HG02943 (cell line): ENCODE results near the gene SEPTIN10.
"Not testable (repeated sequence)": the region's sequence is repeated elsewhere in the genome, so short reads cannot be mapped to it uniquely, and the experiment has no call there.

ENCODE experiments used
- ATAC-seq: cut with Tn5 transposase; IDR thresholded peaks from one replicate; pipeline ENCODE4 v1.9.1; 2021; ENCODE audit warnings: mild to moderate bottlenecking, low read depth, moderate library complexity; ENCODE audit not compliant: unreplicated experiment

SEPTIN10 gene

DNA sequence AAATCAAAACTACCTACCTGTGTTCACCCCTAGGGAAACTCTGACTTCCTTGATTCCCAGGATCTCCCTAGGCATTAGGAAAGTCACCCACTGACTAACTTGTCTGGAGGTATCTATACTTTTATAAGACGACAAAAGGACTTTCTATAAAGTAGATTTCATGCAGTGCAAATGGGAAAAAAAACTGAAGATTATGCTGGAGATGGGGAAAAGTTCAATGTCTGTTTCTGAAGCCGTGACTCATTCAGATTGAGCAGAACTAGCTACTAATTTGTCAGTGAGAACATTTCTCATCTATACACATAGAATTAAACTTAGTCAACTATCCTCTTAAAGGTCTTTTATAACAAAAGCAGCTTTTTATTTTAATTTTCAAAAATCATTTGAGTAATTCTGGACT, 6.0 kb downstream of the SEPTIN10 start:
- no peak for ATAC-seq

DNA sequence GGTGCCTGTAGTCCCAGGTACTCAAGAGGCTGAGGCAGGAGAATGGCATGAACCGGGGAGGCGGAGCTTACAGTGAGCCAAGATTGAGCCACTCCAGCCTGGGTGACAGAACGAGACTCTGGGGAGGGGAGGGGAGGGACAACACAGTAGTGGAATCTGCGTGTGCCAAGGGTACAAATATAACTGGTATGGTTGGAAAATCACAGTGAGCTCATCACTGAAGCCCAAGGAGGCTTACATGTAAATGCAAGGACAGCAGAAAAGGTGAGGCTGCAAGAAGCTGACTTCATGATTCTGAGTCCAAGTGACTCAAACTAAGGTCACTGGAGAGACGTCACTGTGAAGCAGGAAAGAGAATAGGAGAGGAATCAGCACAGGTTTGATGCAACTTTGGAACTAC, 9.2 kb downstream of the SEPTIN10 start:
- ATAC-seq = no peak

DNA sequence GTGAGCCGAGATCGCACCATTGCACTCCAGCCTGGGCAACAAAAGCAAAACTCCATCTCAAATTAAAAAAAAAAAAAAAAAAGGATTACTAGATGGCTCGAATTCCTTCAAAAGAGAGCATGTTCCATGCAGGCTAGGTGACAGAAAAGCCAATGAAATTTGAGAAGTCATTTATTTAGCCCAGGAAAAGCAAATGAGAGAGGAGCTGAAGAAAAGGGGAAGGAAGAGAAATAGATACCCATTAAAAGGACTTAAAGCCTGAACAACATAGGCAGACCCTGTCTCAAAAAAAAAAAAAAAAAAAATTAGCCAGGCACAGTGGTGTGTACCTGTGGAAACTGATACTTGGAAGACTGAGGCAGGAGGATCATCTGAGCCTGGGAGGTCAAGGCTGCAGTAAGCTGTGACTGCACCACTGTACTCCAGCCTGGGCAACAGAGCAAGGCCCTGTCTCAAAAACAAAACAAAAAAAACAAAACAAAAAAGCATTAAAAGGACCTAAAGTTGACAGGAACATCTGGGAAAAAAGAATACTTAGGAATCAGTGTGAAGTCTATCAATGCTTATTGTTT, 11.1 kb downstream of the SEPTIN10 start:
- ATAC-seq = no peak

DNA sequence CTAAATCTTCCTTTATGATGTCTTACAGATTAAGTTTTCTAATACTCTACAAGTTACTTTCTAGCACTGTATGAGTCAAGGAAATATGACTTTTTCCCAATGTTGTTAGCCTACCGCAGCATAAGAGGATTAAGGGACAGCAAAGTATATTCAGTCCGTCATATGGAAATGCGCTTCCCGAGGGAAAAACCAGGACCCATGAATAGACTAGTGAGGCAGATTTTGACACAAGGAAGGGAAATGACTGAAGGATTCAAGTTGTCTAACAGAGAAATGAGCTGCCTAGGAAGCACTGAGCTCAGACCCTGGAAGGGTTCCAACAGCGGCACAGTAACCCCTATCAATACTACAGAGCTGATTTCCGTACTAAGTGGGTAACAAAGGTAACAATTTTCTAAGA, 12.0 kb downstream of the SEPTIN10 start:
- ATAC-seq = no peak

DNA sequence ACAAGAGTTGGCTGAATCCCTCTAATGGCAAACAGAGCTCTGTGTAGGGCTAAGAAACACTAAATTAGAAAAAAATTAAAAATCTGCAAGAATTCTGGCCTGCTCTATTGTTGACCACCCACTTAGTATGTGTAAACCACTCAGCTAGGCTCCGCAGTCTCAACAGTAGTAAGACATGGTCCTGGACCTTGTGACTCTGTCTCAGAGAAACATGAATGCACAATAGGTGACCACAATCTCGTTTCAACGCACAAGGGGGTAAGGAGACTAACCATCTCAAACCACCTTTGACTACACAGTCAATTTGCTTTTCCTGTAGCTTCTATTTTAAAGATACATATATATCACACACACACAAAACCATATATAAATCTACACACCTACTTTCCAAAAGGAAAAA, 16.5 kb downstream of the SEPTIN10 start:
- ATAC-seq = no peak

DNA sequence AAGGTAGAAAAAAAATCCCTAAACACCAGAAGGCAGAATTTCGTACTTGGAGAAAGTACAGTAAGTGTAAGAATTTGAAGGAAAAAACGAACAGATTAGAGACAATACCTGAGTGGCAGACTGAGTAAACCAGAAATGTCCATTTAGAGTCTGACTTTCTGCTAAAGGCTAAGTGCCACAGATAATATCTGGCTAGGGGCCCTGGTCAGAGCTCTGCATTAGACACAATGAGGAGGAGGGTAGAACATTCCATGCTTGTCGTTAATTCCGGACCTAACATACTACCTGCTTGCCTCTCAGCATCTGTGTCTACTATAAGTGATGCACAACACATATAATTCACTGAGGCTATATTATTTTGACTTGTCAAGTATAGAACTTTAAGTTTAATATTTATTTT, 18.1 kb downstream of the SEPTIN10 start:
- no peak for ATAC-seq

DNA sequence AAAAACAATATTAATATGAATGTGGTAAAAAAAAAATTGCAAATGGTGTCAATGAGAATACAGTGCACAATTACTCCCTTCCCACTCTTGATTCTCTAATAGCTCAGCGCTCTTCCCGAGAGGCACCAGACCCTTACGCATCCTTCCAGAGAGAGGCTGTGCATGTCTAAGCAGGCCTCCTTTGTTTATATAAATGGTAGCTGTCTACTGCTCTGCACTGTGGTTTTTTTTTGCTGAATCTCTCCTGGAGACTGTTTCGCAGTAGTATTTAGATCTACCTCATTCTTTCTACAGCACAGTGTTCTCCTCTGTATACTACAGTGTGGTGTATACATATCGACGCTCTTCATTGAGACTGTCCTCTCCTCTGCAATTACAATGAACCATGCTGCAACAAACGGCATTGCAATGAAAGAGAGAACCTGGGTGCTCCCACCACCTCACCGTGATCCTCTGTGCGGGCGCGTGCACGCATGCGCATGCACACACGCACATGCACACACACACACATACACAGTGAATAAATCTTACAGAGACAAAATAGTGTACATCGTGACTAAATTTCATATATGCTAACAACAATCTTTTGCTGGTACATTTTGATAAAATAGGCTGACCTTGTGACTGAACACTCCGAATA, 19.4 kb downstream of the SEPTIN10 start:
- no peak for ATAC-seq

DNA sequence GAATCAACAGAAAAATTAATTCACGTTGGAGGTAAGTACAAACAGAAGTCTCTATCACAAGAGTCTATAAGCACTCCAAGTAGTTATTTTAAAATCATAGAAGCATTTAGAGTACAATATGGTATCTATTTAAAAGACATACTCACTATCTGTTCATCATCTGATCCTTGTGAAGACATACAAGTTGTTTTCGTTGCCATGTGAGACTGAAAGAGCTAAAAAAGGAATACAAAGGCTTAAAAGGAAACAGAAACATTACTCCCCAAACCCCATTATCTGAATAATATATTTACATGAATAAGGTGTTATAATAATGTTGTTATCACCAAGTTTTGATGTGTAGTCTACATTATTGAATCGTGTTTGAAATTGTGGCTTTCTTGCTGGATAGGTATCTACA, 20.9 kb downstream of the SEPTIN10 start:
- ATAC-seq = no peak

DNA sequence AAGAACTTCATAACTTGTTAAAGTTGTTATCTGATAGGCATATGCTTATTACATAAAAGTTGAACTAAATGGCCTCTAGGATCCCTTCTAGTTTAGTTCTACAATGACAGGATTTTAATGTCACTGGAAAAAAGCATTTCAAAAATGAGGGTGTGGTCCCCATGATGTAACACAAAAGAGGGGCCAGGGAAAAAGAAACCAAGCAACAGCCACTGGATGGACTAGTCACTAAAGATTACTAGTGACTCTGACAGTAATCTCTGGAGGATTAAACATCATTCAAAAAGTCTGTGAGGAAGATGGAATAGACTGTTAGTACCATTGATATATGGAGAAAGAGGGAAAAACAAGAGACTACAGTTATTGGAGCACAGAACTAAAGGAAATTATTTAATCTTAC, 22.6 kb downstream of the SEPTIN10 start:
- ATAC-seq = no peak

DNA sequence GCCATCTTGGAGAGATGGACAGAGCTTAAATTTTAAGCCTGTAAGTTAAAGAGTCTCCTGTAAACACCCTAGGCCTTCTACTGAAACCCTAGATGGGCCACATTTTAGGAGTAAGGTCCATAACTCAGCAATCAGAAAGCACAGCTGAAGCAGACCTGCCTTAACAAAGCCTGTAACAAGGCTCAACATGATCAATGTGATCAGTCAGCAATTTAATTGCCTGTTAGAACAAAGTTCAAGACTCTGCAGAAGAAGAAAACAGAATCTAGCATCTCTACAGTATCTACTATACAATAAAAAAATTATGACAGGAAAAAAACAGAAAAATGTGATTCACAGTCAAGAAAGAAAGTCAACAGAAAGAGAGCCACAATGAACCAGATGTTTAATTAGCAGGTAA, 27.1 kb downstream of the SEPTIN10 start:
- no peak for ATAC-seq

DNA sequence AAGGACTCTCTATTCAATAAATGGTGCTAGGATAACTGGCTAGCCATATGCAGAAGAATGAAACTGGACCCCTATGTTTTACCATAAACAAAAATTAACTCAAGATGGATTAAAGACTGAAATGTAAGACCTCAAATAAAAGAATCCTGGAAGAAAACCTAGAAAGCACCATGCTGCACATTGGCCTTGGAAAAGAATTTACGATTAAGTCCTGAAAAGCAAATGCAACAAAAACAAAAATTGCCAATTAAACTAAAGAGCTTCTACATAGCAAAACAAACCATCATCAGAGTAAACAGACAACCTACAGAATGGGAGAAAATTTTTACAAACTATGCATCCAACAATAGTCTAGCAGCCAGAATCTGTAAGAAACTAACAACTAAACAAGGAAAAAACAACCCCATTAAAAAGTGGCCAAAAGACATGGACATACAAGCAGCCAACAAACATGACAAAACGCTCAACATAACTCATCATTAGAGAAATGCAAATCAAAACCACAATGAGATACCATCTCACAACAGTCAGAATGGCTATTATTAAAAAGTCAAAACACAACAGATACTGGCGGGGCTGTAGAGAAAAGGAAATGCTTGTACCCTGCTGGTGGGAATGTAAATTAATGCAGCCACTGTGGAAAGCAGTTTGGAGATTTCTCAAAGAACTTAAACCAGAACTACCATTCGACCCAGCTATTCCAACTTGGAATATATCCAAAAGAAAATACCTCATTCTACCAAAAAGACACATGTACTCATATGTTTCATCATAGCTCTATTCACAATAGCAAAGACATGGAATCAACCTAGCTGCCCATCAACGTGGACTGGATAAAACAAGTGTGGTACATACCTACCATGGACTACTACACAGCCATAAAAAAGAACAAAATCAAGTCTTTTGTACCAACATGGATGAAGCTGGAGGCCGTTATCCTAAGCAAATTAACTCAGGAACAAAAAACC, 30.6 kb downstream of the SEPTIN10 start:
- no peak for ATAC-seq

DNA sequence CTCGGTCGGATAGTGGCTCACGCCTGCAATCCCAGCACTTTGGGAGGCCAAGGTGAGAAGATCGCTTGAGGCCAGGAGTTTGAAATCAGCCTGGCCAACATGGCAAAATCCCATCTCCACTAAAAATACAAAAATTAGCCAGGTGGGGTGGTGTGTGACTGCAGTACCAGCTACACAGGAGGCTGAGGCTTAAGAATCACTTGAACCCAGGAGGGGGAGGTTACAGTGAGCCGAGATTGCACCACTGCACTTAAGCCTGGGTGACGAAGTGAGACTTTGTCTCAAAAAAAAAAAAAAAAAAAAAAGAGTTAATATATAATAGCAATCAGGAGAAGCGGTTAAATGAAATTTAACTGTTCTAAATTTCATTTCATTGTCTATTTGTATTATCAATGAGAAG, 36.1 kb downstream of the SEPTIN10 start:
- not testable (repeated sequence) for ATAC-seq

DNA sequence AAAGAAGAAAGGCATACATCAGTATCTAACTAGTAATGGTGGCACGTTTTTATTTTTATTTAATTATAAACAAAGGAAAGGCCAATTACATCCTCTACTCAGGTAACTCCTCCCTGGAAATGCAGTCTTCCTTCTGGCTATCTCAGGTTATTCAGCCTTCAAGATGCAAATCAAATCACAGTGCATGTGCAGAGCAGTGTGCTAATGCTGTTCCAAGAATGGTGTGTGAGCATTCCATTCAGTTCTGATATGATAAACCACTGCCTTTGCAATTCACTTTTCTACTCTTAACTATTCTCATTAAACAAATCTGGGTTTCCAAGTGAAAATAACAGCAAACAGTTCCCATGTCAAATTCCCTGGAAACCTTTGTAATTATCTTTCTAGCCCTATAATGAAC, 38.4 kb downstream of the SEPTIN10 start:
- no peak for ATAC-seq

DNA sequence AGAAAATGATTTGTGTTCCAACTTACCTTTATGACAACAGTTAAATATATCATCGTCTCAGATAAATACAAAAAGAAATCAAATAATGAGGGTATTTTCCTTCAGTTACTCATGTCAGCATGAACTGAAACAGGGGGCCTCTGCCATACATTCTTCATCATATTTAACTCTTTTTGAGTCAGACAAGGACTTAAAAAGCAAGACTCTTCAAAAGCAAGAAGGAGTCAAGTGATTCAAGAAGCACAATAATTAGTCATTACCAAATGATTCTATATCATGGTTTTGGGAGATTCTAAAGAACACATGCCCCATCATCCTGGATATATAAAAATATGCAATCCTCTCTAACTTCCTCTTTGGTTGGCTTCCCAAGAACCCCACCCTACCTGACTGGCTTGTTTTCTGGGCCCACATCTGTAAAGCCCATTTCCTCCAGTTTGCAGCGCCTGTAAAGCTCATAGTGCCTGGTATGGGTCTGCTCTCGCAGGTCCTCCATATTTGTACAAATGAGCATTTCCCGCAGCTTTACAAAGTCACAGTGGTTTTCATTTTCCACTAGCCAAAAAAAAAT, 49.7 kb downstream of the SEPTIN10 start:
- ATAC-seq = no peak

DNA sequence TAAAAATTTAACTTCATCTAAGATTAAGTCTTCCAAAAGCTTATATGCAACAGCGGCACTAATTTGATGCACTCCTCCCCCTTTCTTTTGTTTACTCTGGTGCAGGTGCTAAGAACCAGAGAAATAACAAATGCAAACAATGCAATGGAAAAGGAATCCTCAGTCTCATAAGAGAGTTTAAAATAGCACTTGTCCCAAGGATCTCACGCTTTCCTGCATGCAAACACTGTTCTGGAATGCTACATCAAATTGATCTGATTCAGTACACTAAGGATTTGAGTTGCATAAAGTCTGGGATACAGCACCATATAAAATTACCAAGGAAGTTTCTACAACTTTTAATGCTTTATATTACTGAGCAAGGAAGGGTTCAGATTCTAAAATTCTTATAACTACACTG, 50.5 kb downstream of the SEPTIN10 start:
- no peak for ATAC-seq

DNA sequence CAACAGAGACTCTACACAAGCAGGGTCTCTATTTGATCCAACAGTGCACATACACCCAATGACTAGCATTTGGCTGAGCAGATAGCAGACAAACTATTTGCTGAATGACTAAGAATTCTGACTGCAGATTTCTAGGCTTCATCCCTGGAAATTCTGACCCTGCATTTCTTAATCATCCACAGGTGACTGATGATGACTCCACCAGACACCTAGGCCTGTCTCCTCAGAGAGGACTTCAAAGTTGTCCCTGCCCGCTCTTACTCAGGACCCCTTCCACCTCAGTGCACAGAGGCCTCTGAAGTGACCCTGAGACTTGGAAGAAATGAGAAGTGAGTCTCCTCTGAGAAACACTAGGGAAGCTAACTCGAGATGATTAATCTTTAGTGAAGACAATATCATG, 51.3 kb downstream of the SEPTIN10 start:
- no peak for ATAC-seq

DNA sequence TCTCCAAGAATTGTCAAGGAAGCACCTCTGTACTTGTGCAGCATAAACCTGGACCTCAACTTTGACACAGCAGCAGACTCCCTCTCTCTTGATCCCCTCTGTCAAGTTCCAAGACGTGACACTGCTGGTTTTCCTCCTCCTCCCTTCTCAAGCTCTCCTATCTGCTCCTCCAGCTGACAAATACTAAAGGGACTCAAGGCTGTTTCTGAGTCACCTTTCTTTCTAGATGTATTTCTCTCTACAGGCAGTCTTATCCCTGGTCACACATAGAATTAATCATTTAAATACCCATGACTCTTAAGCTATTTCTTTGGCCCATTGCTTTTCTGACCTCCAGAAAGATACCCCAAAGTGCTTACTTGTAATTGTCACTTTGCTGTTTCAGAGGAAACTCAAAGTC, 53.5 kb downstream of the SEPTIN10 start:
- no peak for ATAC-seq

DNA sequence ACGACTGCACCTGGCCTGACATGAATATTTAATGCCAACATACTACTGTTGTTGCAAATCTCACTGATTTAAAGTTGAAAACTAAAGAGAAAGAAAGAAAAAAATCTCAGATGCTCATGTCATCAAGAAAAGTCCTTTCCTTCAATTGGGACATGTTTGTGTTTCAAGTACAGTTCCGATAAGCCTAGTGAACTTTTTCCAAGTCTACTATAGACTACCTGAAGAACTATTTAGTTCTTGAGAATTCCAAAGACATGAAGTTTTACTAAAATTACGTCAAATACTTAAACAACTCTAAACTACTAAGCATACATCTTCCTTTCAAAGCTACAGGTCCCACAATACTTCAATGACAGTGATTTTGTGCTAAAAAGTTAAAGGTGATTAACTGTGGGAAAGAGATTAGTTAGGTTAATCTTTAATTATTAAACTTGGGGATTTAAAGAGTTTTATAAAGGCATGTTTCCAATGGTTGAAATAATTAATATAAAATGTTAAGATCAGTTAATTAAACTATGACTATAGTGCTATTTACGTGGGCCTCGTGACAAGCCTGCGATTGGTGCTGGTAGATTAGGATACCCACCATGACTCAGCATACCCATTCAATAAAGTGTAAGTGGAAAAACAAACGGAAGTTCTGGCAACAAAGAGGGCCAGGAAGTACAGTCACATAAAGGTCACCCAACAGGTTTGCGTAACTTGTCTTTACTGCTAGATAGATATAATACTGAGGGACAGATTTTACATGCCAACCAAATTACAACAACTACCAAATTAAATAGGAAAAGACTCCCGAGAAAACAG, 55.5 kb downstream of the SEPTIN10 start:
- no peak for ATAC-seq

DNA sequence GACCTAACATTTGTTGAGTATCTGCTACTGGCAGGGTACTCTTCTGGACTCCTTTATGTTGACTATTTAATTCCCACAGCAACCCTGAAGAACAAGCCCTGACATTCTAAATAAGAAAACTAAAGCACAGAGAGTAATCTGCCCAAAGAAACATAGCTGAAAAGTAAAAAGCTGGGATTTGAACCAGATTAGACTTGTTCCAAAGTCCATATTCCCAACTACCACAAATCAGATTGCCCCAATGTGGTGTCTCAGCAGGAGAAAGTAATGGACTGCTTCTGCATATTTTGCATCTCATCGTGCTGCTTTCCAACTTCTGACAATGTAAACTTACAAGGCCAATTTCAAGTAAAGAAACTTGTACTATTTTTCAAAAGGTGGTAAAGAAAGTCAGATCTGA, 56.5 kb downstream of the SEPTIN10 start:
- ATAC-seq = no peak

DNA sequence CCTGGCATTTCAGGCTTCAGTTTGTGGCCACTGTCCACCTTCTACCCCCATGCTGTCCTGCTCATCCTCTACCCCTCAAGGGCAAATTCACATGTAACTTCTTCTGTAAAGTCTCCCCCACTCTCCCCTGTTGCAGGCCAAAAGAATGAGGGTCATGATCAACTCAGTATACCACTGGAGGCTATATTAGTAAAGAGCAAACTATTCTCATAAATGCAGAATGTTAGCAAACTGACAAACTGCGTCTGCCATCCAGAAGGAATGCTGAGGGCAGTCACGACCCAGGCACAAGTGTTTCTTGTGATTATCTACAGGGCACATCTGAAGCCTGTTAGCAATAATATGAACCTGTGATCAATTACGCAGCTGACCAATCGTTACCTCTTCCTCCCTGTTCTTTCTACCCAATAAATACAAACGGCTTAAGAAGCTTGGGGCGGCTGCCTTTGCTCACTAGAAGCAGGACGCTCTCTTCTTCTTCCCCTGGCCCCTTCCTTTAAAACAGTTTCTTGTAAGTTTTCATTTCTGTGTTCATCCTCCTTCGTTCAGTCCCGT, 58.3 kb downstream of the SEPTIN10 start:
- no peak for ATAC-seq
